Kidney capillary endothelial cell (primary cell): Measurements from ENCODE around the gene OSMR.
"Not testable (repeated sequence)": the region's sequence is repeated elsewhere in the genome, so short reads cannot be mapped to it uniquely, and the experiment has no call there.

ENCODE experiments used
- DNase-seq: peaks from one replicate; pipeline ENCODE4 v3.0.0-alpha.2; 2018; ENCODE audit warnings: low spot score

OSMR gene

GRCh38 chr5:38831117-38831516, 14.7 kb upstream of the OSMR start:
- no peak for DNase-seq

DNA sequence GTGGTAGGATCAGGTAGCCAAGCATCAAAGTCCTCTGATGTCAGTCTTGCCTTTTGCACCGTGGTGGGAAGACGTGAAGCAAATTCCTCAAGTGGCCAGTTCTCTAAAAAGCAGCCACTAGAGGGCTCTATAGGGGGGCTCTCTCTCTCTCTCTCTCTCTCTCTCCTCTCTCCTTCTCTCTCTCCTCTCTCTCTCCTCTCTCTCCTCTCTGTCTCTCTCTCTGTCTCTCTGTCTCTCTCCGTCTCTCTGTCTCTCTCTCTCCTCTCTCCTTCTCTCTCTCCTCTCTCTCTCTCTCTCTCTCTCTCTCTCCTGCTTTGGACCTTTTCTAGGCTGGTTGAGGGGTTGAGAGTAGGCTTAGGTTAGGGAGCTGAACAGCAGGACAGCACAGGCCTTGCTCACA, 13.9 kb upstream of the OSMR start:
- DNase-seq: no peak

DNA sequence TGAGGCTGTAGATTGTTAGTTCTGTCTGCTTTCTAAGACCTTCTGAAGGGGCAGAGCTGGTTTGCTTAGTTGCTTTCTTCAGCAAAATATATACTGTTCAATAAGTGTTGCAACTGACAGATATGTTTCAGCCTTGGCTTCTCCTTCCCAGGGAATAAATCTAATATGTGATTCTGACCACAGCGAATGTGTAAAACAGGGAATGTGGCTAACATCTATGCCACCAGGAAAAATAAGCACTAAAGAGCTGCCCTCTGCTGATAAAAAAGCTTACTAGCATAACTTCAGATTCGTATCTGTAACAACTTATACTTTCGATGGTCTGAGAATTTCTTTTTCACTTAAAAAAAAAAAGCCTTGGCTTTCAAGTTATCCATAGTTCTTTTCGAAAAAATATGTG, 13.0 kb upstream of the OSMR start:
- DNase-seq: no peak

GRCh38 chr5:38835887-38836286, 9.9 kb upstream of the OSMR start:
- no peak for DNase-seq

DNA sequence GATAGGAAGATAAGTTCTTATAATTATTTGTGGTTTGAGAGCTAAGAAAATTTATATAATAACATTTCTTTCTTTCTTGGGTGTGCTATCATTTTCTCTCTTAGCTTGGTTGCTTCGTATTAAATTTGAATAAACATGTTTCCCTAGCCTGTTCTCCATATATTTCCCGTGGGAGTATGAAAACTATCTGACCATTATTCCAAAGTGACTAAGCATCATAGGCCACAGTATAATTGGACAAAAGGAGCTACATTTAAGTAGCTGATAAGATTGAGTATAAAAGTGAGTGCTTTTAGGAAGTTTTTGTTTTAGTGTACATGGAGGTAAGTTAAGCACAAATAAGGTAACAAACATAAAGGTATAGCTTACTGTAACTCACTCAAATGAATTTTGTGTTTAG, 8.4 kb upstream of the OSMR start:
- DNase-seq: no peak

- DNase-seq: no peak
These were observed 7.9 kb upstream of the OSMR start for GRCh38 chr5:38837932-38838331.

GRCh38 chr5:38843665-38844064, 2.1 kb upstream of the OSMR start:
- DNase-seq: no peak

DNA sequence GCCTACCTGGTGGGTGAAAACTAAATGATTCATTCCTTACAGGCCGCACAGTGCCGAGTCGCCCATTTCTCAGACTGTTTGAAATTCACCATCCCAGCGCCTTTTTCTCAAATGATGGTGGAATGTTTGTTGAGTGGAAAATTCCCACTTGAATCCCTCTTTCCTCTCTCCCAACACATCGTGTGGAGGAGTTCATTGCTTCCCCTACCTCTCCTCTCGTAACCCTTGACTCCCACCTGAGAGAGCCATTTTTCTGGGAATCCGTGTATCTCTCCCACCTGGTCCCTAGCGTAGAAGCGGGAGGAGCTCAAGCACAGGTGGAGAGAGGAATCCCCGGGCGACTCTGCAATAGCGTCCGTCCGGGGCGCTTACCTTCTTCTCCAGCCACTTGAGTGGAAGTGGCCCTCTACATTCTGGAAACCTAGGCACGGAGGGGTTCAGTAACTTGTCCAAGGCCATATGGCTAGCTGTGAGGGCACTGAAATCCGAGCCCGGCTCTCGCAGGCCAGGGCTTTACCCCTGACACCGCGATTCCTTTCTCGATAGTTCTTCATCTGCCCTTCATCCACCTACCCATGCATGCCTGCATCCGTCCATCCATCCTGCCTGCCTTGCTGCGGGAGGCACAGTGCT, 683 bp downstream of the OSMR start:
- DNase-seq: no peak

DNA sequence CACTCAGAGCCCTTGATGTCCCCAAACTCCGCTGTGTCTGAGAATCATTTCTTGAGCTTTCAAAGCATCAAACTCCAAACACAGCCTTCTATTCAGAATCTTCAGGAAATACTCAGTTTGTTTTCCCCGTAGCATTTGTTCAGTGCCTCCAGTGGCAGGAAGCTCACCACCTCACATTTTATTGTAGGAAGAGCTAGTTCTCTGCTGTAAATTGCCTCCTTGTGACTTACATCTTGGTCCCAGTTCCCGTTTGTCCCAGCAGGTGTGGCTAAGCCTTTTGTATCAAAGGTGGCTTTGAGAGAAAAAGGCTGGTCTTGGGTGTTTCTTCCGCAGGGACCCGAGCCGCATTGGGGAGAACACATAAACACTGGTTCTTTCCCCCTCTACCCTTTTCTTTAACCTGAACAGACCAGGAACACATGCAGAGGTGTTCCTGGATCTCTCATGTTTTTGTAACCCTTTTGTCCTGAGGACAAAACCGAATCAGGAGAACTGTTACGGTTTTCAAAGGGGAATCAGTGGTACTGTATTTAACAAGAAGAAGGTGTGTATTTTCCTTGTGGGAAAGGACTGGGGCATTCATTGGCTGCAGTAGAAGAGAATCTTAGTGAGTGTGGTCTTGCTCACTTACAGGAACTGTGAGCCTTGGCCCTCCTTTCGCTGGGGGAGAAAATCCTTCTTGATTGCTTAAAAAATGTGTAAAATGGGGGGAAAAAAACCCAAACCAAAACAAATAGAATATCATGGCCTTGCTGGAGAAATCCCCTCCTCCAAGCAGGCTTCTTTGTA, 1.9 kb downstream of the OSMR start:
- DNase-seq: no peak

- no peak for DNase-seq
These were observed 2.8 kb downstream of the OSMR start for GRCh38 chr5:38848637-38849036.

GRCh38 chr5:38851640-38852039, 5.8 kb downstream of the OSMR start:
- DNase-seq: not testable (repeated sequence)

- no peak for DNase-seq
These were observed 8.1 kb downstream of the OSMR start for GRCh38 chr5:38853753-38854470.

- DNase-seq: no peak
These were observed 9.1 kb downstream of the OSMR start for GRCh38 chr5:38854907-38855306.

DNA sequence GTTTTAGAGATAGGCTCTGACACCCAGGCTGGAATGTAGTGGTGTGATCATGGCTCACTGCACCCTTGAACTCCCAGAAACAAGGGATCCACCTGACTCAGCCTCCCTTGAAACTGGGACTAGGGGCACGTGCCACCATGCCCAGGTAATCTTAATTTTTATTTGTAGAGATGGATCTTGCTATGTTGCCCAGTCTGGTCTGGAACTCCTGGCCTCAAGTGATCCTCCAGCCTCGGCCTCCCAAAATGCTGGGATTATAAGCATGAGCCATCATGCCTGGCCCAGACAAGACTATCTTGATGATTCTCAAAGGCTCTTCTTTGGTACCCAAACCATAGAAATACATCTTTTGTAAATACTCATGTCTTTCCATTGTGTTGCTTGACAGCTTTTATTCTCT, 10.8 kb downstream of the OSMR start:
- no peak for DNase-seq

- DNase-seq: no peak
These were observed 13.0 kb downstream of the OSMR start for GRCh38 chr5:38858839-38859238.

GRCh38 chr5:38861986-38862770, 16.4 kb downstream of the OSMR start:
- DNase-seq: not testable (repeated sequence)

GRCh38 chr5:38866362-38867031, 20.7 kb downstream of the OSMR start:
- DNase-seq: no peak

DNA sequence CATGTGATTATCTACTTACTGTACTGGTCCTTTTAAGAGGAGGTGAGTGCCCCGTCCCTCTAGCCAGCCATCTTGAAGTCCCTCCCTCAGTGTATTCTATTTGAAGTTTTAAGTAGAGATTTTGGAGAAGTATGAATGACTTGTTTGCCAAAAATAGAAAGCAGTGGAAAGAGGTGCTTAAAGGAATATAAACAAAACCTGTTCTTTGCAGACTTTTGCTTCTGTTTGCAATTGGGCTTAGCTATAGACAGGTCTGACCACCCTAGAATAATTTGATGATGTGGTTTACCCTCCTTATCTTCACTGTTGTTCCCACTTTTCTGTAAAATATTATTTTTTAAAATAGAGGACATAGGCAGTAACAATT, 21.2 kb downstream of the OSMR start:
- DNase-seq: no peak

- no peak for DNase-seq
These were observed 21.6 kb downstream of the OSMR start for GRCh38 chr5:38867416-38867815.

- no peak for DNase-seq
These were observed 24.8 kb downstream of the OSMR start for GRCh38 chr5:38870595-38870994.

GRCh38 chr5:38871058-38871605, 25.3 kb downstream of the OSMR start:
- no peak for DNase-seq
